Gastrocnemius medialis (tissue), 4 donors: ENCODE measurements around the gene IFT81.

Experiments
- POLR2A ChIP-seq, 2 donors: fragments of 450-650 bp; IDR thresholded peaks; one replicate each; pipeline ENCODE4 v1.6.1; 2017; ENCODE audit warnings: antibody characterized with exemption in 2 of 2, mild to moderate bottlenecking in 2 of 2, moderate library complexity in 2 of 2
- TF ChIP-seq, protein P1 (sequence below), 5 experiments: fragments of 450-650 bp in 3 of 5; fragments of 200-600 bp in 2 of 5; sonication (generic) in 2 of 5; IDR thresholded peaks in 4 of 5; conservative IDR thresholded peaks in 1 of 5; 1 replicate in 4 of 5; 2 replicates in 1 of 5; pipeline ENCODE4 v1.5.1; 2016 to 2019; ENCODE audit warnings: antibody characterized with exemption in 5 of 5, mild to moderate bottlenecking in 3 of 5, moderate library complexity in 3 of 5

DNA sequence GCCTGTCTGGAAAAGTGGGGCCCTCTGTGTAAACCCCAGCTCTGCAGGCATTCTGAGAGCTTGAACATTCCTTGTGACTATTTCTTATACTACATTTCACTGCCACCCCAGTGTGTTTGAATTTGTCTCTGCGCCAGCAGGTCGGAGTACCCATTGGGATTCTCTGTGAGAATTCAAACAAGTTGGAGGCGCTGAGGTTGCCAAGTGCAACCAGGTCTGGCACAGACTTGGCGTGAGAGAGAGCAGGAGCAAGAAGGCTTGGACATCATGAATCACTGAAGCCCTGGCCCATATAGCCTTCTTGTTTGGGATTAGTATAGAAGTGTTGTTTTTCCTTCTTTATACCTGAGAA, 123.9 kb downstream of the IFT81 start:
- TF ChIP-seq POLR2A (IDR thresholded peaks at IDR 0.05), result no peak
- TF ChIP-seq, protein P1, sequence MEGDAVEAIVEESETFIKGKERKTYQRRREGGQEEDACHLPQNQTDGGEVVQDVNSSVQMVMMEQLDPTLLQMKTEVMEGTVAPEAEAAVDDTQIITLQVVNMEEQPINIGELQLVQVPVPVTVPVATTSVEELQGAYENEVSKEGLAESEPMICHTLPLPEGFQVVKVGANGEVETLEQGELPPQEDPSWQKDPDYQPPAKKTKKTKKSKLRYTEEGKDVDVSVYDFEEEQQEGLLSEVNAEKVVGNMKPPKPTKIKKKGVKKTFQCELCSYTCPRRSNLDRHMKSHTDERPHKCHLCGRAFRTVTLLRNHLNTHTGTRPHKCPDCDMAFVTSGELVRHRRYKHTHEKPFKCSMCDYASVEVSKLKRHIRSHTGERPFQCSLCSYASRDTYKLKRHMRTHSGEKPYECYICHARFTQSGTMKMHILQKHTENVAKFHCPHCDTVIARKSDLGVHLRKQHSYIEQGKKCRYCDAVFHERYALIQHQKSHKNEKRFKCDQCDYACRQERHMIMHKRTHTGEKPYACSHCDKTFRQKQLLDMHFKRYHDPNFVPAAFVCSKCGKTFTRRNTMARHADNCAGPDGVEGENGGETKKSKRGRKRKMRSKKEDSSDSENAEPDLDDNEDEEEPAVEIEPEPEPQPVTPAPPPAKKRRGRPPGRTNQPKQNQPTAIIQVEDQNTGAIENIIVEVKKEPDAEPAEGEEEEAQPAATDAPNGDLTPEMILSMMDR (IDR thresholded peaks at IDR 0.05 in 4 of 5, conservative IDR thresholded peaks at IDR 0.05 in 1 of 5), result no peak
